Fibroblast of pulmonary artery (primary cell): Measurements from ENCODE around the gene CAMK1D.

Experiments
- DNase-seq: peaks from one replicate; pipeline ENCODE4 v3.0.0-alpha.2; 2010; ENCODE audit warnings: low read depth
- H3K4me3 ChIP-seq: replicated peaks from 2 replicates; pipeline ENCODE4 v1.5.1; 2011; ENCODE audit warnings: low read depth, mild to moderate bottlenecking, control low read depth, low read length, moderate library complexity
- CTCF ChIP-seq: IDR thresholded peaks from 2 replicates; pipeline ENCODE4 v1.5.1; 2011; ENCODE audit warnings: mild to moderate bottlenecking, control low read depth, low read length, inconsistent platforms; ENCODE audit errors: missing control alignments

The CAMK1D gene

GRCh38 chr10:12622016-12622415, 272.7 kb downstream of the CAMK1D start:
- DNase-seq: no peak
- no peak for TF ChIP-seq CTCF
- H3K4me3 ChIP-seq: no peak overlapping the region

DNA sequence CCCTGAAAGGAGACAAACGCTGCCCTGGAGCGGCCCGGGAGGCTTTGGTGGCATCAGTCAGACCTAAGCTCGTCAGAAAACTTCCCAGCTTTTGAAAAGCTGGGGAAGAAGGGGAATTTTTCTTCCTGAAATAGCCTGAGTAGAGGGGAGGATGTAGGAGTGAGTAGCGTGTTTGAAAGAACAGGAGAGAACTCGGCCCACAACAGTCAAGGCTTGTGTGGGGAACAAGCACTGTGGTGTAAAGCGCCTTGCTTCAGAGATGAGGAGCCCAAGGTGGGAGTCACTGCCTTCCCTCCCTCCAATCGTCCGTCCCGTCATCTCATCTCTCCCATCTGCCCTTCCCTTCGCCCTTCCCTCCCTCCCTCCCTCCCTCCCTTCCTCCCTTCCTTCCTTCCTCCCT, 273.3 kb downstream of the CAMK1D start:
- DNase-seq: no peak
- no peak overlapping the region for H3K4me3 ChIP-seq
- no peak for TF ChIP-seq CTCF

- no peak for TF ChIP-seq CTCF
- H3K4me3 ChIP-seq: no peak overlapping the region
- DNase-seq: no peak
Observed at GRCh38 chr10:12625393-12626023, 276.2 kb downstream of the CAMK1D start.

DNA sequence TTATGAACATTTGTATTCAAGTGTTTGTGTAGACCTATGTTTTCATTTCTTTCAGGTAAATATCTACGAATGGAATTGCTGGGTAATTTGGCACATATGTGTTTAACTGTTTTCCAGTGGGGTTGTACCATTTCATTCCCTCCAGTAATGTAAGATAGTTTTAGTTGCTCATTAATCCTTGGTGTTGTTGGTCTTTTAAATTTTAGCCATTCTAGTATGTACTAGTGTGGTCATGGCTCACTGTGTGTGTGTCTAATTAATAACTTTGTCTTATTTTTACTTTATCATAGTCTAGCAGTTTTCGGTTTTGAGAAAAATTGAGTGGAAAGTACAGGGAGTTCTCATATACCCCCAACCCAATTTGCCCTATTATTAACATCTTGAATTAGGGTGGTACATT, 278.8 kb downstream of the CAMK1D start:
- TF ChIP-seq CTCF: no peak
- H3K4me3 ChIP-seq: no peak overlapping the region

GRCh38 chr10:12628964-12629766, 279.8 kb downstream of the CAMK1D start:
- TF ChIP-seq CTCF: no peak
- H3K4me3 ChIP-seq: no peak overlapping the region
- DNase-seq: no peak

More for the DNA sequence above, 278.8 kb downstream of the CAMK1D start:
- DNase-seq: no peak

- DNase-seq: no peak
- H3K4me3 ChIP-seq: no peak overlapping the region
- no peak for TF ChIP-seq CTCF
Observed at GRCh38 chr10:12629767-12630165, 280.4 kb downstream of the CAMK1D start.
